ENCODE measurements around the gene SLC30A7.
"Not testable (repeated sequence)": the region's sequence is repeated elsewhere in the genome, so short reads cannot be mapped to it uniquely, and the experiment has no call there.

GRCh38 chr1:100855116-100855515, 40.8 kb upstream of the SLC30A7 start:
- TF ChIP-seq POLR2AphosphoS5 (IDR thresholded peaks at IDR 0.05; ENCODE audit: low read depth, low read length); MYC (CRISPR knock-in tag; IDR thresholded peaks at IDR 0.05; ENCODE audit: borderline replicate concordance); ZNF670 (CRISPR knock-in tag; IDR thresholded peaks at IDR 0.05; ENCODE audit: borderline replicate concordance); ETV5 (CRISPR knock-in tag; IDR thresholded peaks at IDR 0.05; ENCODE audit: borderline replicate concordance); PRDM15 (CRISPR knock-in tag; IDR thresholded peaks at IDR 0.05); TBP (CRISPR knock-in tag; IDR thresholded peaks at IDR 0.05); CTCF (CRISPR knock-in tag; IDR thresholded peaks at IDR 0.05); SP2 (CRISPR knock-in tag; IDR thresholded peaks at IDR 0.05); MTF2 (CRISPR knock-in tag; IDR thresholded peaks at IDR 0.05; ENCODE audit: borderline replicate concordance); HNRNPL (IDR thresholded peaks at IDR 0.05; ENCODE audit: low read depth, low read length); MEIS1 (CRISPR knock-in tag; IDR thresholded peaks at IDR 0.05; ENCODE audit: borderline replicate concordance); FIP1L1 (IDR thresholded peaks at IDR 0.05; ENCODE audit: borderline replicate concordance, insufficient read depth, low read depth, low read length): not testable (repeated sequence)
